BJ (cell line): ENCODE results near the gene TPX2. TPM values are rescaled to one million over a fixed set of nuclear protein-coding genes. Genes with fewer than 3 reads are reported as not detected.

Experiments
- CTCF ChIA-PET: fragments of 350-600 bp; formaldehyde crosslinking; extraction: SDS; loops from one replicate; lab custom pipeline; 2021; ENCODE audit warnings: antibody characterized with exemption, inconsistent platforms; lab: Yijun Ruan, JAX
- POLR2A ChIA-PET: fragments of 300-600 bp; sonication (Branson Sonifier 250); formaldehyde crosslinking; extraction: SDS; loops from one replicate; lab custom pipeline; 2021; ENCODE audit warnings: antibody characterized with exemption; lab: Charles Lee
- DNase-seq: peaks from one replicate; pipeline ENCODE4 v3.0.0-alpha.2; 2011; ENCODE audit warnings: low read depth
- H3K27me3 ChIP-seq: 2 replicates; pipeline ENCODE4 v1.6.0; 2011; ENCODE audit warnings: low read length; ENCODE audit not compliant: control insufficient read depth, insufficient read depth
- H3K36me3 ChIP-seq: 2 replicates; pipeline ENCODE4 v1.5.1; 2011; ENCODE audit warnings: low read length; ENCODE audit not compliant: control insufficient read depth, insufficient read depth
- H3K4me3 ChIP-seq: 2 replicates; pipeline ENCODE4 v1.5.1; 2011; ENCODE audit warnings: low read depth, mild to moderate bottlenecking, control low read depth, low read length
- CTCF ChIP-seq: IDR thresholded peaks from 2 replicates; pipeline ENCODE4 v1.5.1; 2011; ENCODE audit warnings: low read depth, mild to moderate bottlenecking, control low read depth, inconsistent platforms, low read length, moderate library complexity; ENCODE audit not compliant: insufficient read depth
- polyA plus RNA-seq: library from polyadenylated mRNA; depleted of rRNA; stranded (reverse); fragments of >200 nt; gene quantifications from 2 replicates; pipeline ENCODE4 v1.2.3, GENCODE V29; 2011

TPX2 gene
- polyA plus RNA-seq, 1 experiment = 29.9 TPM

- TF ChIP-seq CTCF = no peak
- ChIA-PET CTCF (interaction anchor here (0.7 to 10.9 kb wide), 27 partner anchors 9 to 124 kb away, joined by 3 to 287 read pairs (median 6); partner anchors contain the start of genes ID1 and TPX2), POLR2A (no interaction called here)
- Histone ChIP-seq H3K27me3 (no peaks in the 10 kb centered on the region), H3K36me3 (no peaks in the 10 kb centered on the region; the same call in 1 of the 2 replicates), H3K4me3 (peak overlapping the region; percentile 84)
- DNase-seq = no peak
These were observed 16.1 kb upstream of the TPX2 start for GRCh38 chr20:31723069-31723318.

DNA sequence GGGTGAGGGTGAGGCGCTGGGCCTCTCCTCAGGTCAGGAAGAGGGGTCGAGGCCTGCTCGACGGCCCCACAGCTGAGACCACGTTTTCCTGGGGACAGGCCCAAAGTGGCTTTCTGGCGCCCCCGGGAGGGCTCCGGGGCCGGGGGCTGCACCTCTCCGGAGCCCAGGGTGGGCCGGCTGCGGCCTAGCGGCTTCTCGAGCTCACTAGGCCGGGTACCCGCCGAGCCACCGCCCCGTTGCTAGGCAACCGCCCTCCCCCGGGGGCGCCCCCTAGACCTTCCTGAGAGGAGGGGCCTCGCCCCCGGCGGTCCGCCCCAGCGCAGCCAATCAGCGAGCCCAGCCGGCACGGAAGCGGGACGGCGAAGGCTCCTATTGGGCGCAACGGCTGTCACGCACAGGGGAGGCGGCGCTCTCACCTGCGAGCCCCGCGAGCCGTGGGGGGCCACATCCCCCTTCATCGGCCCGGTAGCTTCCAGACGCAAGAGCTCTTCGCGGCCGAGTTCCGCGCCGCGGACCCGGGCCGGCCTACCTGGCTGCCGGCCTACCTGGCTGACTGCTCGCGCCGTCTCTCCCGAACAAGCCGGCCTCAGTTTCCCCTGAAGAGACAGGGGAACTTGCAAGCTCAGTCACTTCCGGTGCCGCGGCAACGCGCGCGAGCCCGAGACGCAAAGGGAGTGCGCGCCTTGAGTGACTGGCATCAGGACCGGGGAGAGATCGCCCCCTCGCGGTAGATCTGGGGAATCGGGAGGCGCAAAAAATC is 15.6 kb upstream of the TPX2 start:
- ChIA-PET CTCF (interaction anchor here (0.7 to 10.9 kb wide), 42 partner anchors 11 to 171 kb away, joined by 3 to 287 read pairs (median 5); partner anchors contain the start of genes FOXS1, ID1 and TPX2), POLR2A (interaction anchor here (0.6 to 1.4 kb wide), 3 partner anchors 15 to 87 kb away, joined by 3 to 8 read pairs (median 4); partner anchors contain the start of gene TPX2)
- peak; percentile 91 for TF ChIP-seq CTCF
- Histone ChIP-seq H3K4me3 (peak overlapping the region; percentile 84), H3K27me3 (no peaks in the 10 kb centered on the region), H3K36me3 (no peaks in the 10 kb centered on the region)
- peak; percentile 77 for DNase-seq

- TF ChIP-seq CTCF = no peak
- Histone ChIP-seq H3K4me3 (no peak overlapping the region), H3K36me3 (no peaks in the 10 kb centered on the region), H3K27me3 (no peaks in the 10 kb centered on the region)
- ChIA-PET CTCF (interaction anchor here (1.4 to 1.9 kb wide), 2 partner anchors 70 to 121 kb away, joined by 3 to 4 read pairs; no protein-coding TSS in a partner anchor), POLR2A (no interaction called here)
- no peak for DNase-seq
These were observed 7.8 kb upstream of the TPX2 start for GRCh38 chr20:31731321-31731717.

DNA sequence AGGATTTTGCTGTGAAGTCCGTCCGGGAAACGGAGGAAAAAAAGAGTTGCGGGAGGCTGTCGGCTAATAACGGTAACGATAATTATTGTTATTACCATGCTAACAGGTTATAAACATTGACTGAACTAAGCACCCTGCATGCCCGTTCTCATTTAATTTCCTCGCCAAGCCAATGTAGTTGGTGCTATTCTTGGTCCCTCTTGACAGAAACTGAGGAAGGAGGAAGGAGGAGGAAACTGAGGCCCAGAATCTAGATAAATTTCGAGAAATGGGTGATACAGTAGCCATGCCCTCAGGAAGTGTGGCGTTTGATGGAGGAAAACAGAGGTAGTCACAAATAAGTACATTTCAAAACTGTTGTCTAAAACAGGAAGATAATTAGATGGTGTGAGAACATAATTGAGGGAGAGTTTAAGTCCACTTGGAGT is 474 bp downstream of the TPX2 start:
- no peaks in the 10 kb centered on the region for H3K36me3 ChIP-seq
- no peak for TF ChIP-seq CTCF
- ChIA-PET POLR2A (interaction anchor here (1.2 kb wide), 1 partner anchor 15 kb away, joined by 4 read pairs; no protein-coding TSS in a partner anchor), CTCF (interaction anchor here (1.6 to 2.3 kb wide), 3 partner anchors 15 to 105 kb away, joined by 4 to 12 read pairs (median 4); no protein-coding TSS in a partner anchor)
- H3K4me3 ChIP-seq = peak overlapping the region; percentile 63
- no peaks in the 10 kb centered on the region for H3K27me3 ChIP-seq
- no peak for DNase-seq

GRCh38 chr20:31740208-31740607 is 1.1 kb downstream of the TPX2 start:
- Histone ChIP-seq H3K36me3 (no peaks in the 10 kb centered on the region), H3K4me3 (peak overlapping the region; percentile 16; the same call in 1 of the 2 replicates), H3K27me3 (no peaks in the 10 kb centered on the region)
- DNase-seq = no peak
- CTCF ChIA-PET = interaction anchor here (0.7 to 2.0 kb wide), 2 partner anchors 83 to 196 kb away, joined by 3 to 4 read pairs; no protein-coding TSS in a partner anchor
- POLR2A ChIA-PET = no interaction called here
- TF ChIP-seq CTCF = no peak
